GM23248 (cell line): ENCODE results near the gene CNTNAP1. TPM values are rescaled to one million over a fixed set of nuclear protein-coding genes. Genes with fewer than 3 reads are reported as not detected.

Source experiments
- DNase-seq: peaks from one replicate; pipeline ENCODE4 v3.0.0-alpha.2; 2015
- H2AFZ ChIP-seq: fragments of 200-600 bp; sonication (generic); 2 replicates; pipeline ENCODE4 v1.6.1; 2016; ENCODE audit warnings: antibody characterized with exemption
- H3F3A ChIP-seq: fragments of 200-600 bp; sonication (generic); 2 replicates; pipeline ENCODE4 v1.6.1; 2016; ENCODE audit warnings: mild to moderate bottlenecking, antibody characterized with exemption, mixed run types; ENCODE audit not compliant: insufficient read depth
- H3K27ac ChIP-seq: fragments of 200-600 bp; sonication (generic); 2 replicates; pipeline ENCODE4 v1.5.1; 2016; ENCODE audit warnings: mild to moderate bottlenecking
- H3K27me3 ChIP-seq: fragments of 200-600 bp; sonication (generic); replicated peaks from 2 replicates; pipeline ENCODE4 v1.6.1; 2016; ENCODE audit warnings: mild to moderate bottlenecking; ENCODE audit not compliant: insufficient read depth
- H3K36me3 ChIP-seq: fragments of 200-600 bp; sonication (generic); 2 replicates; pipeline ENCODE4 v1.6.1; 2016; ENCODE audit warnings: low read depth, mild to moderate bottlenecking
- H3K4me1 ChIP-seq: fragments of 200-600 bp; sonication (generic); 2 replicates; pipeline ENCODE4 v1.6.1; 2016; ENCODE audit warnings: mild to moderate bottlenecking; ENCODE audit not compliant: insufficient read depth
- H3K4me2 ChIP-seq: fragments of 200-600 bp; sonication (generic); one replicate; pipeline ENCODE4 v1.6.1; 2016; ENCODE audit warnings: mild to moderate bottlenecking; ENCODE audit not compliant: unreplicated experiment
- H3K4me3 ChIP-seq: fragments of 200-600 bp; sonication (generic); 2 replicates; pipeline ENCODE4 v1.5.1; 2016; ENCODE audit warnings: mild to moderate bottlenecking
- H3K79me2 ChIP-seq: fragments of 200-600 bp; sonication (generic); 2 replicates; pipeline ENCODE4 v1.6.1; 2016; ENCODE audit warnings: mild to moderate bottlenecking; ENCODE audit not compliant: insufficient read depth
- H3K9ac ChIP-seq: fragments of 200-600 bp; sonication (generic); 2 replicates; pipeline ENCODE4 v1.6.1; 2016; ENCODE audit warnings: mild to moderate bottlenecking
- H3K9me2 ChIP-seq: fragments of 200-600 bp; sonication (generic); 2 replicates; pipeline ENCODE4 v1.6.1; 2016; ENCODE audit warnings: mixed run types, mild to moderate bottlenecking, moderate library complexity; ENCODE audit not compliant: insufficient read depth
- H3K9me3 ChIP-seq: fragments of 200-600 bp; sonication (generic); one replicate; pipeline ENCODE4 v1.6.1; 2017; ENCODE audit warnings: low read depth
- H4K20me1 ChIP-seq: fragments of 200-600 bp; sonication (generic); 2 replicates; pipeline ENCODE4 v1.6.0; 2016; ENCODE audit not compliant: insufficient read depth
- EZH2 ChIP-seq: fragments of 200-600 bp; sonication (generic); IDR thresholded peaks from 2 replicates; pipeline ENCODE4 v1.6.1; 2018; ENCODE audit warnings: antibody characterized with exemption, mild to moderate bottlenecking; ENCODE audit not compliant: insufficient read depth, poor library complexity, severe bottlenecking
- EZH2phosphoT487 ChIP-seq: fragments of 200-600 bp; sonication (generic); IDR thresholded peaks from 2 replicates; pipeline ENCODE4 v1.6.1; 2018; ENCODE audit warnings: antibody characterized with exemption, moderate library complexity, mild to moderate bottlenecking, low read depth; ENCODE audit not compliant: insufficient read depth
- WGBS, 2 experiments: methylation state at CpG; one replicate each; pipeline ENCODE4 v1.1.6; 2015 to 2017; ENCODE audit warnings: low lambda C conversion rate in 2 of 2, low coverage in 1 of 2; ENCODE audit errors: missing lambda C conversion rate in 2 of 2; 5-methylcytosine and 5-hydroxymethylcytosine counted together
- in situ Hi-C: fragments of 300-500 bp; cut with MboI; formaldehyde crosslinking; loops from 2 replicates; pipeline ENCODE4 v1.15.0; 2020
- polyA plus RNA-seq: library from polyadenylated mRNA; unstranded; fragments of >200 nt; fragmentation: Nextera tagmentation; extraction: Ambion mirVana; gene quantifications from 2 replicates; pipeline ENCODE4 v1.2.1, GENCODE V29; 2016
- total RNA-seq: library from RNA; depleted of rRNA; stranded (reverse); fragments of >200 nt; shearing (Covaris generic); gene quantifications from 2 replicates; pipeline ENCODE4 v1.2.3, GENCODE V29; 2014

CNTNAP1 gene
- total and polyA plus RNA-seq, 2 experiments from 2014 or later, result 3.6 to 24.5 TPM

GRCh38 chr17:42669705-42669976, 12.7 kb upstream of the CNTNAP1 start:
- no peak overlapping the region for H3K4me2 ChIP-seq
- H3K9ac ChIP-seq, result no peak overlapping the region
- no peaks in the 10 kb centered on the region for H3K27me3 ChIP-seq
- no peaks in the 10 kb centered on the region for H3K9me3 ChIP-seq
- no peaks in the 10 kb centered on the region for H3K9me2 ChIP-seq
- H3K36me3 ChIP-seq, result peaks cover 5% of the 10 kb centered on the region; the same call in 1 of the 2 replicates
- H3K27ac ChIP-seq, result no peak overlapping the region
- WGBS, 2 experiments, result 91 to 93% methylated on average over 7 to 12 of the region's 12 CpGs
- no peak overlapping the region for H3K4me3 ChIP-seq
- no peaks in the 10 kb centered on the region for H4K20me1 ChIP-seq
- H3K4me1 ChIP-seq, result peaks cover 29% of the 10 kb centered on the region
- in situ Hi-C loops, result no loop called here
- no peak for DNase-seq
- no peak for TF ChIP-seq EZH2
- TF ChIP-seq EZH2phosphoT487, result no peak
- H2AFZ ChIP-seq, result no peak overlapping the region
- H3K79me2 ChIP-seq, result peaks cover 11% of the 10 kb centered on the region
- H3F3A ChIP-seq, result peaks cover 32% of the 10 kb centered on the region

GRCh38 chr17:42669977-42670788, 12.1 kb upstream of the CNTNAP1 start:
- peaks cover 5% of the 10 kb centered on the region; the same call in 1 of the 2 replicates for H3K36me3 ChIP-seq
- no peak for TF ChIP-seq EZH2phosphoT487
- TF ChIP-seq EZH2, result no peak
- no peak overlapping the region for H3K27ac ChIP-seq
- H3K9me3 ChIP-seq, result no peaks in the 10 kb centered on the region
- H3K4me2 ChIP-seq, result no peak overlapping the region
- in situ Hi-C loops, result no loop called here
- H3K4me3 ChIP-seq, result no peak overlapping the region
- H2AFZ ChIP-seq, result no peak overlapping the region
- peaks cover 34% of the 10 kb centered on the region for H3K4me1 ChIP-seq
- DNase-seq, result no peak
- H3K9ac ChIP-seq, result no peak overlapping the region
- no peaks in the 10 kb centered on the region for H3K27me3 ChIP-seq
- H3K9me2 ChIP-seq, result no peaks in the 10 kb centered on the region
- no peaks in the 10 kb centered on the region for H4K20me1 ChIP-seq
- peaks cover 15% of the 10 kb centered on the region for H3K79me2 ChIP-seq
- H3F3A ChIP-seq, result peaks cover 32% of the 10 kb centered on the region
- 88 to 92% methylated on average over 52 to 84 of the region's 87 CpGs for WGBS, 2 experiments

GRCh38 chr17:42670789-42671657, 11.3 kb upstream of the CNTNAP1 start:
- Histone ChIP-seq H3K4me3 (no peak overlapping the region), H3K4me2 (no peak overlapping the region), H3K27ac (no peak overlapping the region), H3K79me2 (peaks cover 23% of the 10 kb centered on the region), H3K4me1 (peaks cover 34% of the 10 kb centered on the region), H3K27me3 (no peaks in the 10 kb centered on the region), H3K9me2 (no peaks in the 10 kb centered on the region), H4K20me1 (no peaks in the 10 kb centered on the region), H3K9me3 (no peaks in the 10 kb centered on the region), H3F3A (peaks cover 32% of the 10 kb centered on the region), H3K36me3 (peaks cover 5% of the 10 kb centered on the region; the same call in 1 of the 2 replicates), H2AFZ (no peak overlapping the region), H3K9ac (no peak overlapping the region)
- DNase-seq, result no peak
- TF ChIP-seq EZH2 (no peak), EZH2phosphoT487 (no peak)
- WGBS, 2 experiments, result 91 to 92% methylated on average over 49 to 50 of the region's 50 CpGs
- in situ Hi-C loops, result no loop called here

- WGBS, 2 experiments, result 86 to 89% methylated on average over 18 to 28 of the region's 28 CpGs
- Histone ChIP-seq H3K79me2 (peaks cover 30% of the 10 kb centered on the region), H3K9ac (no peak overlapping the region), H3K9me2 (no peaks in the 10 kb centered on the region), H3K9me3 (no peaks in the 10 kb centered on the region), H3K27ac (no peak overlapping the region), H2AFZ (no peak overlapping the region), H3K27me3 (no peaks in the 10 kb centered on the region), H4K20me1 (no peaks in the 10 kb centered on the region), H3K36me3 (peaks cover under 1% of the 10 kb centered on the region; the same call in 1 of the 2 replicates), H3K4me2 (no peak overlapping the region), H3K4me1 (peaks cover 33% of the 10 kb centered on the region), H3F3A (peaks cover 25% of the 10 kb centered on the region), H3K4me3 (no peak overlapping the region)
- in situ Hi-C loops, result no loop called here
- DNase-seq, result no peak
- no peak for TF ChIP-seq EZH2
- no peak for TF ChIP-seq EZH2phosphoT487
These were observed 10.3 kb upstream of the CNTNAP1 start for GRCh38 chr17:42672038-42672437.
